IMR-90 (cell line): ENCODE results near the gene BMPER. TPM values are rescaled to one million over a fixed set of nuclear protein-coding genes. Genes with fewer than 3 reads are reported as not detected.
A peak's percentile ranks its signal among the peaks of the same experiment; 100 is the strongest.

ENCODE experiments used
- ATAC-seq: fragments of 200-7000 bp; cut with Tn5 transposase; 2 replicates; pipeline ENCODE4 v1.9.1; 2020; ENCODE audit warnings: low read depth, mild to moderate bottlenecking, moderate library complexity
- BruUV-seq: library from RNA; stranded (reverse); fragments of 400-500 nt; replicated peaks from 2 replicates; lab custom pipeline; 2021; lab: Mats Ljungman, UMichigan
- CTCF ChIA-PET: fragments of 300-600 bp; formaldehyde crosslinking; extraction: SDS; loops from one replicate; lab custom pipeline; 2021; ENCODE audit warnings: antibody characterized with exemption; lab: Yijun Ruan, JAX
- POLR2A ChIA-PET: fragments of 300-600 bp; sonication (Branson Sonifier 250); formaldehyde crosslinking; loops from one replicate; lab custom pipeline; 2022; ENCODE audit warnings: antibody characterized with exemption; ENCODE audit not compliant: unreplicated experiment; lab: Charles Lee
- DNase-seq: peaks from one replicate; pipeline ENCODE4 v3.0.0; 2013
- H2AFZ ChIP-seq: replicated peaks from 2 replicates; pipeline ENCODE3; 2013; ENCODE audit warnings: low read length, mild to moderate bottlenecking; ENCODE audit not compliant: poor library complexity
- H2AK5ac ChIP-seq: 2 replicates; pipeline ENCODE4 v1.6.1; 2013; ENCODE audit warnings: low read depth, low read length, inconsistent platforms
- H2AK9ac ChIP-seq: replicated peaks from 2 replicates; pipeline ENCODE3; 2013; ENCODE audit warnings: mild to moderate bottlenecking, low read depth, low read length, moderate library complexity; ENCODE audit not compliant: poor library complexity
- H2BK120ac ChIP-seq: 2 replicates; pipeline ENCODE4 v1.6.1; 2013; ENCODE audit warnings: low read depth, low read length, inconsistent platforms
- H2BK15ac ChIP-seq: 3 replicates; pipeline ENCODE4 v1.6.1; 2013; ENCODE audit warnings: low read depth, low read length, inconsistent platforms
- H2BK20ac ChIP-seq: 2 replicates; pipeline ENCODE4 v1.6.1; 2013; ENCODE audit warnings: low read depth, mild to moderate bottlenecking, inconsistent platforms, low read length, moderate library complexity
- H2BK5ac ChIP-seq: 2 replicates; pipeline ENCODE4 v1.6.1; 2013; ENCODE audit warnings: mild to moderate bottlenecking, low read depth, low read length, inconsistent platforms; ENCODE audit not compliant: poor library complexity, severe bottlenecking
- H3K14ac ChIP-seq: replicated peaks from 2 replicates; pipeline ENCODE4 v1.6.1; 2013; ENCODE audit warnings: low read depth, low read length, inconsistent platforms
- H3K18ac ChIP-seq: 2 replicates; pipeline ENCODE4 v1.6.1; 2013; ENCODE audit warnings: low read depth, low read length, control low read depth
- H3K23ac ChIP-seq: 2 replicates; pipeline ENCODE4 v1.6.1; 2013; ENCODE audit warnings: low read depth, low read length, inconsistent platforms
- H3K27ac ChIP-seq: 2 replicates; pipeline ENCODE4 v1.5.1; 2013; ENCODE audit warnings: mild to moderate bottlenecking, control low read depth, low read length; ENCODE audit not compliant: insufficient read depth
- H3K27me3 ChIP-seq: 2 replicates; pipeline ENCODE4 v1.6.1; 2013; ENCODE audit warnings: low read length; ENCODE audit not compliant: control insufficient read depth, insufficient read depth
- H3K36me3 ChIP-seq: 2 replicates; pipeline ENCODE4 v1.6.1; 2013; ENCODE audit warnings: low read length, mixed read lengths; ENCODE audit not compliant: control insufficient read depth, insufficient read depth
- H3K4ac ChIP-seq: 2 replicates; pipeline ENCODE4 v1.6.1; 2013; ENCODE audit warnings: low read depth, low read length, inconsistent platforms
- H3K4me1 ChIP-seq: 2 replicates; pipeline ENCODE4 v1.6.1; 2013; ENCODE audit warnings: low read length, mixed read lengths; ENCODE audit not compliant: control insufficient read depth, insufficient read depth
- H3K4me2 ChIP-seq: 2 replicates; pipeline ENCODE4 v1.6.1; 2013; ENCODE audit warnings: low read depth, mild to moderate bottlenecking, control low read depth, low read length, moderate library complexity
- H3K4me3 ChIP-seq: 2 replicates; pipeline ENCODE4 v1.5.1; 2013; ENCODE audit warnings: low read depth, mild to moderate bottlenecking, control low read depth, low read length, moderate library complexity; ENCODE audit not compliant: insufficient read depth
- H3K56ac ChIP-seq: 2 replicates; pipeline ENCODE4 v1.6.1; 2013; ENCODE audit warnings: low read length, inconsistent platforms; ENCODE audit not compliant: insufficient read depth; ENCODE audit errors: extremely low read depth
- H3K79me1 ChIP-seq, 2 experiments: 2 replicates each; pipeline ENCODE4 v1.6.1; 2013; ENCODE audit warnings: low read length in 2 of 2, inconsistent platforms in 1 of 2, low read depth in 1 of 2
- H3K9ac ChIP-seq: 2 replicates; pipeline ENCODE4 v1.6.1; 2013; ENCODE audit warnings: low read depth, low read length, control low read depth
- H3K9me1 ChIP-seq: 2 replicates; pipeline ENCODE4 v1.6.1; 2013; ENCODE audit warnings: low read length, inconsistent platforms; ENCODE audit not compliant: insufficient read depth
- H3K9me3 ChIP-seq: 2 replicates; pipeline ENCODE4 v1.6.1; 2013; ENCODE audit warnings: low read length; ENCODE audit not compliant: control insufficient read depth, insufficient read depth
- H4K20me1 ChIP-seq: 2 replicates; pipeline ENCODE4 v1.6.1; 2013; ENCODE audit warnings: low read length, inconsistent platforms; ENCODE audit not compliant: insufficient read depth
- H4K5ac ChIP-seq: 2 replicates; pipeline ENCODE4 v1.6.1; 2013; ENCODE audit warnings: mild to moderate bottlenecking, low read depth, low read length, control low read depth
- H4K8ac ChIP-seq, 2 experiments: 2 replicates each; pipeline ENCODE4 v1.6.1; 2013; ENCODE audit warnings: low read depth in 2 of 2, low read length in 2 of 2, control low read depth in 1 of 2, inconsistent platforms in 1 of 2
- H4K91ac ChIP-seq: 2 replicates; pipeline ENCODE4 v1.6.1; 2013; ENCODE audit warnings: low read depth, low read length, inconsistent platforms; ENCODE audit not compliant: insufficient read depth
- BHLHE40 ChIP-seq: fragments of 150-350 bp; IDR thresholded peaks from 2 replicates; pipeline ENCODE4 v1.6.1; 2016; ENCODE audit warnings: mild to moderate bottlenecking, low read depth, low read length
- CEBPB ChIP-seq: IDR thresholded peaks from 2 replicates; pipeline ENCODE4 v1.6.1; 2012; ENCODE audit warnings: low read depth, low read length, improper control_type of control experiment
- CHD1 ChIP-seq: IDR thresholded peaks from 2 replicates; pipeline ENCODE4 v1.6.1; 2012; ENCODE audit warnings: low read depth, low read length, improper control_type of control experiment
- CTCF ChIP-seq: conservative IDR thresholded peaks from 2 replicates; pipeline ENCODE4 v1.5.1; 2012; ENCODE audit warnings: mild to moderate bottlenecking, low read depth, low read length, improper control_type of control experiment
- FOS ChIP-seq: fragments of 150-350 bp; IDR thresholded peaks from 2 replicates; pipeline ENCODE4 v1.6.1; 2016; ENCODE audit warnings: low read depth, low read length
- MAFK ChIP-seq: IDR thresholded peaks from 2 replicates; pipeline ENCODE4 v1.6.1; 2012; ENCODE audit warnings: low read depth, low read length, improper control_type of control experiment
- MAZ ChIP-seq: IDR thresholded peaks from 2 replicates; pipeline ENCODE4 v1.6.1; 2012; ENCODE audit warnings: low read depth, mild to moderate bottlenecking, low read length, improper control_type of control experiment, moderate library complexity, borderline replicate concordance
- NFE2L2 ChIP-seq: fragments of 150-350 bp; IDR thresholded peaks from 2 replicates; pipeline ENCODE4 v1.6.1; 2016; ENCODE audit warnings: low read depth, mild to moderate bottlenecking, low read length
- RAD21 ChIP-seq: IDR thresholded peaks from 2 replicates; pipeline ENCODE4 v1.6.1; 2012; ENCODE audit warnings: low read length, improper control_type of control experiment
- RCOR1 ChIP-seq: IDR thresholded peaks from 2 replicates; pipeline ENCODE4 v1.6.1; 2012; ENCODE audit warnings: mild to moderate bottlenecking, low read length, improper control_type of control experiment; ENCODE audit not compliant: insufficient replicate concordance
- SMC3 ChIP-seq: fragments of 150-350 bp; IDR thresholded peaks from 2 replicates; pipeline ENCODE4 v1.6.1; 2016; ENCODE audit warnings: low read depth, mild to moderate bottlenecking, antibody characterized with exemption, low read length, moderate library complexity
- WGBS, 2 experiments: methylation state at CpG; one replicate each; pipeline versions ENCODE4 v1.1.5 to v1.1.7; 2013; ENCODE audit warnings: missing lambda C conversion rate in 2 of 2; ENCODE audit not compliant: insufficient read length in 1 of 2; ENCODE audit errors: extremely low coverage in 2 of 2; 5-methylcytosine and 5-hydroxymethylcytosine counted together
- dilution Hi-C: fragments of 300-500 bp; cut with HindIII; formaldehyde crosslinking; loops from one replicate; pipeline ENCODE4 v1.14.3; 2018; ENCODE audit warnings: low sequenced_read_pairs; ENCODE audit not compliant: unreplicated experiment
- in situ Hi-C: fragments of 300-500 bp; cut with MboI; formaldehyde crosslinking; loops from 3 replicates; pipeline ENCODE4 v1.14.3; 2019; ENCODE audit warnings: low sequenced_read_pairs, inconsistent platforms, mixed read lengths
- intact Hi-C: fragments of 100-400 bp; cut with micrococcal nuclease; formaldehyde crosslinking; loops from 2 replicates; pipeline ENCODE4 v1.10.0; 2022
- polyA plus RNA-seq, 3 experiments: library from polyadenylated mRNA; depleted of rRNA; stranded (reverse); fragments of >200 nt; gene quantifications; 2 replicates each; pipeline ENCODE4 v1.2.3, GENCODE V29; 2012; ENCODE audit warnings: low replicate concordance in 1 of 3
- total RNA-seq: library from RNA; depleted of rRNA; stranded (reverse); fragments of >200 nt; gene quantifications from 2 replicates; pipeline ENCODE4 v1.2.3, GENCODE V29; 2012

BMPER gene
- total and polyA plus RNA-seq, 2 of the 4 experiments (the other 2 are of a cell fraction) = 6.2 to 7.9 TPM

GRCh38 chr7:34163956-34164355 is 258.6 kb downstream of the BMPER start:
- Histone ChIP-seq H4K5ac (no peak overlapping the region), H3K4me3 (no peak overlapping the region), H3K56ac (no peak overlapping the region), H2AFZ (no peak overlapping the region), H4K20me1 (no peaks in the 10 kb centered on the region), H3K4ac (no peak overlapping the region), H2BK120ac (no peak overlapping the region), H3K18ac (no peak overlapping the region), H3K9me3 (0 out of 2 replicates have a peak, but pooled peaks cover 2% of the 10 kb centered on the region), H4K8ac (no peak overlapping the region), H2BK5ac (no peak overlapping the region), H3K36me3 (no peaks in the 10 kb centered on the region), H3K9me1 (peaks cover 5% of the 10 kb centered on the region; the same call in 1 of the 2 replicates), H3K27me3 (no peaks in the 10 kb centered on the region), H3K4me1 (peaks cover 11% of the 10 kb centered on the region), H3K14ac (no peak overlapping the region), H3K23ac (no peak overlapping the region), H4K91ac (0 out of 2 replicates have a peak overlapping the region, but pooled peaks have one; percentile 7), H3K79me1 (no peaks in the 10 kb centered on the region), H3K27ac (no peak overlapping the region), H2AK9ac (no peak overlapping the region), H3K4me2 (no peak overlapping the region), H2BK15ac (no peak overlapping the region), H3K9ac (no peak overlapping the region), H2AK5ac (no peak overlapping the region), H2BK20ac (no peak overlapping the region)
- intact Hi-C loops (loop anchor here (10.0 kb wide), 1 partner anchor 229 kb away; no protein-coding TSS in a partner anchor), dilution Hi-C loops (no loop called here), in situ Hi-C loops (loop anchor here (25.0 kb wide), 1 partner anchor 927 kb away; no protein-coding TSS in a partner anchor)
- TF ChIP-seq BHLHE40 (no peak), MAZ (no peak), CEBPB (no peak), CTCF (no peak), RCOR1 (no peak), RAD21 (no peak), NFE2L2 (no peak), SMC3 (no peak), MAFK (no peak), FOS (no peak), CHD1 (no peak)
- ChIA-PET POLR2A (no interaction called here), CTCF (no interaction called here)
- no CpG with 5 or more reads among the region's 1 CpG for WGBS, 2 experiments
- DNase-seq (no peak), ATAC-seq (no peak)
- no TSS peak for BruUV-seq
